Measurements from ENCODE around the gene RCL1. TPM values are rescaled to one million over a fixed set of nuclear protein-coding genes. Genes with fewer than 3 reads are reported as not detected.

The RCL1 gene
- total RNA-seq, 2 donors from 2014 or later = 27.0 to 49.4 TPM

DNA sequence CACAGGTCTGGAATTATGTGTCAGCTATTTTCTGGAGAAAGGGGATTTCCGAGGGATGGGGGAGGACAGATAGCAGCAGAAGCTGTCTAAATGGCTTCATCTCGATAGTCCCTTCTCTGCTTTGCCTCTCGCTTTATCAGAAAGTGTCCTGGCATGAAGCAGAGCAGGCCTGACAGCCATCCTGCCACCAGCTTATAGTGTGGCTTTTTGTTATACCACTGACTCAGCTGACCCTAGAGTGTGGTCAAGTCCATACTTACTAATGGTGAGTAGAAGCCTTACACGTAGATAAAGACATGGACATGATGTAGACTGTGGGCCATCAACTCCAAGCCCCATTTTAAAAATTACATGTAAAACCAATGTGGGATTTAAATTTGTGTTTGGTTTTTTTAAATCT, 50.0 kb downstream of the RCL1 start:
- 85 to 90% methylated on average over 4 of the region's 4 CpGs for WGBS, 2 donors
- ATAC-seq = no peak
- no peaks in the 10 kb centered on the region for H3K27me3 ChIP-seq
- no peak for DNase-seq
- peaks cover 2 to 6% of the 10 kb centered on the region in 2 donors for H3K36me3 ChIP-seq (replicated peaks in 1 of 2; ENCODE audit: insufficient read depth in 1 of 2, low read depth in 2 of 2)
- no peaks in the 10 kb centered on the region for H3K9me3 ChIP-seq
- H3K4me3 ChIP-seq = no peak overlapping the region
- no peak for TF ChIP-seq POLR2A (IDR thresholded peaks at IDR 0.05)
- TF ChIP-seq, protein P1, sequence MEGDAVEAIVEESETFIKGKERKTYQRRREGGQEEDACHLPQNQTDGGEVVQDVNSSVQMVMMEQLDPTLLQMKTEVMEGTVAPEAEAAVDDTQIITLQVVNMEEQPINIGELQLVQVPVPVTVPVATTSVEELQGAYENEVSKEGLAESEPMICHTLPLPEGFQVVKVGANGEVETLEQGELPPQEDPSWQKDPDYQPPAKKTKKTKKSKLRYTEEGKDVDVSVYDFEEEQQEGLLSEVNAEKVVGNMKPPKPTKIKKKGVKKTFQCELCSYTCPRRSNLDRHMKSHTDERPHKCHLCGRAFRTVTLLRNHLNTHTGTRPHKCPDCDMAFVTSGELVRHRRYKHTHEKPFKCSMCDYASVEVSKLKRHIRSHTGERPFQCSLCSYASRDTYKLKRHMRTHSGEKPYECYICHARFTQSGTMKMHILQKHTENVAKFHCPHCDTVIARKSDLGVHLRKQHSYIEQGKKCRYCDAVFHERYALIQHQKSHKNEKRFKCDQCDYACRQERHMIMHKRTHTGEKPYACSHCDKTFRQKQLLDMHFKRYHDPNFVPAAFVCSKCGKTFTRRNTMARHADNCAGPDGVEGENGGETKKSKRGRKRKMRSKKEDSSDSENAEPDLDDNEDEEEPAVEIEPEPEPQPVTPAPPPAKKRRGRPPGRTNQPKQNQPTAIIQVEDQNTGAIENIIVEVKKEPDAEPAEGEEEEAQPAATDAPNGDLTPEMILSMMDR (IDR thresholded peaks at IDR 0.05) = no peak
- intact Hi-C loops (cut with DNase I) = no loop called here
- peaks cover 25% of the 10 kb centered on the region for H3K4me1 ChIP-seq
- H3K27ac ChIP-seq = no peak overlapping the region

DNA sequence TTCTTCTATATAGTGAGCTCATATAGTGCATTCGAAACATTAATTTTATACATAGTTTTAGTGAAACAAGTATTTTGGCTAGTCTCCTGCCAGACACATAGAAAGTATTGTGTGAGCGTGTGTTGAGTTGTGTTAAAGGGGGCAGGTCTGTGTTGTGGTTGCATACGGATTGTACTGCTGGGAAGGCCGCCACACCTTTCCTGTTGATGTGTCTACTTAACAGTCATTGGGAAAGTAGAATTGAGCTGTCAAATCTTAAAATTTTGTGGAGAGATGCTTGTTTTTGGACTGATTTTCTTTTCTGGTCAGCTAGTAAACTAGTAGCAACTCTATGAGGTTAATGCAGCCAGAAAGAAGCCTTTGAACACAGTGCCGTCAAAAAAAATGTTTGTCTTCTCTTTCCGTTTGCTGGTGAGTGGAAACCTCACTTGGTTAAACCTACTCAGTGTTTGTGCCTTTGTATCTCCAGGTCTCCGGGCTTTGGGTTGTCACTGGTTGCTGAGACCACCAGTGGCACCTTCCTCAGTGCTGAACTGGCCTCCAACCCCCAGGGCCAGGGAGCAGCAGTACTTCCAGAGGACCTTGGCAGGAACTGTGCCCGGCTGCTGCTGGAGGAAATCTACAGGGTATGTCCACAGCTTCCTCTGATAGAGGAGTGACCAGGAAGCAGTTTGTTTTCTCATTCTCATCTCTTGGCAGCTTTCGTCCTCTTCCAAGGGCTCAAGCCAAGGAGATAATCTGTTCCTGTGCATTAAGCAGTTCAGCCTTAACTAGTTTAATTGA, 51.5 kb downstream of the RCL1 start:
- intact Hi-C loops (cut with DNase I) = no loop called here
- Histone ChIP-seq H3K27ac (no peak overlapping the region), H3K4me1 (peaks cover 12% of the 10 kb centered on the region), H3K27me3 (no peaks in the 10 kb centered on the region), H3K9me3 (no peaks in the 10 kb centered on the region), H3K36me3 (replicated peaks in 1 of 2; ENCODE audit: insufficient read depth in 1 of 2, low read depth in 2 of 2) (peaks cover 2 to 6% of the 10 kb centered on the region in 2 donors), H3K4me3 (no peak overlapping the region)
- TF ChIP-seq, protein P1 (IDR thresholded peaks at IDR 0.05) = no peak
- no peak for TF ChIP-seq POLR2A (IDR thresholded peaks at IDR 0.05)
- WGBS, 2 donors = 77 to 91% methylated on average over 9 of the region's 9 CpGs
- no peak for DNase-seq
- no peak for ATAC-seq

DNA sequence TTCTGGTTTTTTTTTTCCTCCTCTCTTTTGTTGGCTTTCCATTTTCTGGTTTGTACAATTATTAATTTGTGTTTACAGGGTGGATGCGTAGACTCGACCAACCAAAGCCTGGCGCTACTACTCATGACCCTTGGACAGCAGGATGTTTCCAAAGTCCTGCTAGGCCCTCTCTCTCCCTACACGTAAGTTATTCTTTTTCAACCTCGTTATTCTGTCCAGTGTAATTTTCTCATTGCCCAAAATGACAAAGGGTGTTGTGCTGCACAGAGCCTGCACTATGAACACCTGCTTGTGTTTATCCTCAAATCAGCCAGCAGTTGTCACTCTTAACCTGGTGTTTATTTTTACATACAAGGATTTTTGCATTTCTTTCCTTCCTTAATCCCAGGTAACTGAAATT, 56.6 kb downstream of the RCL1 start:
- Histone ChIP-seq H3K4me1 (no peaks in the 10 kb centered on the region), H3K4me3 (no peak overlapping the region), H3K27me3 (no peaks in the 10 kb centered on the region), H3K27ac (no peak overlapping the region), H3K9me3 (no peaks in the 10 kb centered on the region), H3K36me3 (replicated peaks in 1 of 2; ENCODE audit: insufficient read depth in 1 of 2, low read depth in 2 of 2) (peaks cover 12 to 19% of the 10 kb centered on the region in 2 donors)
- DNase-seq (no peak), ATAC-seq (no peak)
- 52 to 83% methylated on average over 5 of the region's 5 CpGs for WGBS, 2 donors
- intact Hi-C loops (cut with DNase I) = no loop called here
- no peak for TF ChIP-seq POLR2A (IDR thresholded peaks at IDR 0.05)
- TF ChIP-seq, protein P1 (IDR thresholded peaks at IDR 0.05) = peak in 3 of 7 experiments; percentile 16 to 24 (median 20)

DNA sequence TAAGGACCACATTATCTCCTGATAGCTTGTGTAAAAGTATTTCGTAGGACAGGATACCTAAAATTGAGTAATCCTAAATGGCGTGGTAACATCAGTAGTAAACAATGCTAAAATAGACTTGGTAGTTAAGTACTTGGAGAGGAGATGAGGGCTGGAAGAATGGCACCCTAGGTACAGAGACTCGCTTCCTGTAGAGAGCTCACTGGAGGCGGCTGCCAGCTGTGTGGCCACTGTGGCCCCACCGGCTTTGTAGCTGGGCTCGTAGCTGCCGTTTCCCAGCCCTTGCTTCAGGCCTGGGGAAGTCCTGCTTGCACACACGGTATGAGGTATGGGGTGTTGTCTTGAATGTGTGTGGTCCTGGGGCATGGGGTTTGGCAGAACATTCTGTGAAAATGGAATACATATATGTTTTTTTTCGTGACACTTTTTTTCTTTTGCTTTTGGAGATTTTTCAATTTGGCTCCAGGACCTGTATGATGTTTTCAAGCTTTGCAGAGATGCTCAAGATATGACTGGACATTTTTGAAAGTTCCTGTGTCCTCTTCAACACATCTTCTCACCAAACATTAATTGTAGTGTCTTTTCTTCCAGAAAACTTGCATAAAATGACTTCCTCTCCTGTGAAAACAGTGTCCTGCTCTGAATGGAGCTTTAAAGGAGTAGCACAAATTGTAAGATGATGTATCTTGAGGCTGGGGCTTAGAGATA, 58.0 kb downstream of the RCL1 start:
- H3K36me3 ChIP-seq (replicated peaks in 1 of 2; ENCODE audit: insufficient read depth in 1 of 2, low read depth in 2 of 2) = peaks cover 10 to 17% of the 10 kb centered on the region in 2 donors
- H3K4me3 ChIP-seq = no peak overlapping the region
- H3K27me3 ChIP-seq = no peaks in the 10 kb centered on the region
- no peaks in the 10 kb centered on the region for H3K4me1 ChIP-seq
- ATAC-seq (no peak), DNase-seq (peak in 1 of 4 donors; percentile 12)
- no peaks in the 10 kb centered on the region for H3K9me3 ChIP-seq
- whole genome bisulfite sequencing, 2 donors = 73 to 87% methylated on average over 7 to 9 of the region's 9 CpGs
- no peak for TF ChIP-seq POLR2A (IDR thresholded peaks at IDR 0.05)
- TF ChIP-seq, protein P1 (IDR thresholded peaks at IDR 0.05) = no peak
- no peak overlapping the region for H3K27ac ChIP-seq
- intact Hi-C loops (cut with DNase I) = no loop called here
